Activated CD8-positive, alpha-beta memory T cell treated with anti-CD3 and anti-CD28 coated beads, Interleukin-2, amount 50 U/mL, for 24 hours (primary cell): ENCODE results near the gene KCNV2.

ENCODE experiments used
- DNase-seq: peaks from one replicate; pipeline ENCODE4 v3.0.0-alpha.2; 2020; ENCODE audit errors: extremely low read depth

The KCNV2 gene

GRCh38 chr9:2720179-2720654, 2.9 kb downstream of the KCNV2 start:
- no peak for DNase-seq

- DNase-seq = no peak
Observed at GRCh38 chr9:2722715-2723114, 5.4 kb downstream of the KCNV2 start.

- no peak for DNase-seq
Observed at GRCh38 chr9:2723376-2724065, 6.2 kb downstream of the KCNV2 start.

- DNase-seq = no peak
Observed at GRCh38 chr9:2725126-2725525, 7.8 kb downstream of the KCNV2 start.

GRCh38 chr9:2725898-2726649, 8.8 kb downstream of the KCNV2 start:
- DNase-seq = no peak

GRCh38 chr9:2726650-2727340, 9.5 kb downstream of the KCNV2 start:
- DNase-seq = no peak

- no peak for DNase-seq
Observed at GRCh38 chr9:2727374-2727773, 10.1 kb downstream of the KCNV2 start.

GRCh38 chr9:2727966-2728613, 10.8 kb downstream of the KCNV2 start:
- no peak for DNase-seq

GRCh38 chr9:2729003-2729402, 11.7 kb downstream of the KCNV2 start:
- no peak for DNase-seq

- DNase-seq = no peak
Observed at GRCh38 chr9:2729721-2730120, 12.4 kb downstream of the KCNV2 start.

- no peak for DNase-seq
Observed at GRCh38 chr9:2730971-2731370, 13.7 kb downstream of the KCNV2 start.

- no peak for DNase-seq
Observed at GRCh38 chr9:2732492-2732891, 15.2 kb downstream of the KCNV2 start.

- DNase-seq = no peak
Observed at GRCh38 chr9:2740616-2741015, 23.3 kb downstream of the KCNV2 start.

GRCh38 chr9:2741441-2742158, 24.3 kb downstream of the KCNV2 start:
- DNase-seq = no peak

GRCh38 chr9:2742214-2742613, 24.9 kb downstream of the KCNV2 start:
- DNase-seq = no peak

- DNase-seq = no peak
Observed at GRCh38 chr9:2743937-2744529, 26.7 kb downstream of the KCNV2 start.

GRCh38 chr9:2745560-2746380, 28.5 kb downstream of the KCNV2 start:
- DNase-seq = no peak

GRCh38 chr9:2749485-2749884, 32.2 kb downstream of the KCNV2 start:
- no peak for DNase-seq

GRCh38 chr9:2755285-2755684, 38.0 kb downstream of the KCNV2 start:
- no peak for DNase-seq
